Transverse colon (tissue), 3 donors: ENCODE results near the gene RHOJ.

ENCODE experiments used
- CTCF ChIP-seq, 5 experiments: fragments of 200-600 bp in 3 of 5; fragments of 450-650 bp in 2 of 5; sonication (generic) in 3 of 5; IDR thresholded peaks; 1 replicate in 2 of 5; 2 replicates in 3 of 5; pipeline ENCODE4 v1.5.1; 2016 to 2017; ENCODE audit warnings: antibody characterized with exemption in 5 of 5, inconsistent platforms in 3 of 5, mild to moderate bottlenecking in 2 of 5, moderate library complexity in 1 of 5
- POLR2A ChIP-seq: fragments of 450-650 bp; IDR thresholded peaks from one replicate; pipeline ENCODE4 v1.6.1; 2016; ENCODE audit warnings: antibody characterized with exemption, mild to moderate bottlenecking, moderate library complexity

GRCh38 chr14:63300854-63301253 is 96.6 kb downstream of the RHOJ start:
- TF ChIP-seq CTCF (IDR thresholded peaks at IDR 0.05) = no peak
- no peak for TF ChIP-seq POLR2A
